ENCODE results near the gene RELA.
"Not testable (repeated sequence)": the region's sequence is repeated elsewhere in the genome, so short reads cannot be mapped to it uniquely, and the experiment has no call there.

Gene RELA

DNA sequence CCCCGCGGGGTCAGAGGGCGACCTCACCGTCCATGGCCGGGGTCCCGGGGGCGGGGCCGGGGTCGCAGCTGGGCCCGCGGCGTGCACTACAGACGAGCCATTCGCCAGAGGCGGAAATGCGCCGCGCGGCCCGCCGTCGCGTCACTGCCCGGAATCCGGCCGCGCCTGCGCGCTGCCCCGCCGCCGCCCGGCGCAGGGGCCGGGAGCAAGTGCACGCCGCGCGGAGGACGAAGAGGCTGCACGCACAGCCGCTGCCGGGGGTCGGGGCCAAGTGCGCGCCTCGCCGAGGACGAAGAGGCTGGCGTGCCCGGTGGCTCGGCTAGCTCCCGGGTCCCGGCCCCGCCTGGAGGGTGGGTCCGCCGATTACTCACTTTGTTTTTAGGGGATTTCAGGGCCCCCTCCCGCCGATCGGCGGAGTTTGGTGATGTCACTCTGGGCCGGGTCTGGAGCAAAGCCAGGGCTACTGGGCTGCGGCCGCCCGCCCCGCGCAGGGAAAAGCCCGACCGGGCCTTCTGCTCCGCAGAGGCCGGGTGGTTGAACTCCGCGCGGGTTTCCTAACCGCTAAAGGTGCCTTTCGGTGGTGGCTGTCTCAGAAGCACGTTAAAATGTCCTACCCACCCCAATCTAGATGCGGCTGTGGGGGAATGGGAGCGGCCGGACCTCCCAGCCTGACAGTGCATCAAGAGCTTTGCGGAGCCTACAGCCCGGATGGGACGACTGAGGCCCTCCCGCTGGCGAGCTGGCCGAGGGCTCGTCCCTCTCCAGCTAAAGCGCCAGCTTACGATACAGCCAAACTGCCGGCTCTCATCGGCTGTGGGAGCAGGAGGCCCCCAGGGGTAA lies at the start of gene RELA:
TSS of gene RELA (minus strand) at position 118 of the 840 bp plus-strand sequence. CDS start at position 34, 84 bp downstream.
- DNase-seq (ENCODE audit: low spot score) = peak; percentile 97

DNA sequence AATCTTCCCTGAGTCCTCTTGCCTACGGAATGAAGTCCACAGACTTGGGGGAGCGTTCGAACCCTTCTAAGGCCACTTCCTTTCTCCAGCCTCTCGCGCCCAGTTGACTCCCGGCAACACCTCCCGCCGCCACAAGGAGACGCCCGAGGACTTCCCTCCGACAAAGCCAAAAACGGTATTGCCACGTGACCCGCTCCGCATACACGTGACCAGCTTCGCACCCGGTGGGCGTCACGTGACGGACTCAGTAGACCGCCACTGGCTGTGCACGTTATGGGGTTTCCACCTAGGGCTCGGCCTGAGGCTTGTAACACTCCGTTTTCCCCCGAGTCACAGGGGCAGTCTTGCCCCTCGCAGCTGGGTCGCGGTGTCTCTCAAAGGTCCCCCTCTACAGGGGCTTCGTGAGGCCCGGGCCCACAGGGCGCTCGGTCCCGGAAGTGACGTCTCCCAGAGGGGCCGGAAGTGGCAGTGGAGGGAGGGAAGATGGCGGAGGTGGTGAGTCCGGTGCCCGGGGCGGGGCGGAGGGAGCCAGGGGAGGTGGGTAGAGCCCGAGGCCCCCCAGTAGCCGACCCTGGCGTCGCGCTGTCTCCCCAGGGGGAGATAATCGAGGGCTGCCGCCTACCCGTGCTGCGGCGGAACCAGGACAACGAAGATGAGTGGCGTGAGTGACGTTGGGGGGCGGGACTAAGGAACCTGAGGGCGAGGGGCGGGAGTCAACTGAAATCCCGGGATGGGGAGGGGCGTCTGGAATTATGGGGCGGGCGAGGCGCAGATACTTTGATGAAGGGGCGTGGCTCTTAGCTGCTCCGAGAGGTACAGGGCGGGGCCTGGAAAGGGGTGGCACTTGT lies 49.3 kb upstream of the RELA start, which contains the start of gene KAT5:
TSS of gene KAT5 (plus strand) at position 468 of the 848 bp plus-strand sequence. CDS start at position 484, 16 bp downstream.
- DNase-seq (ENCODE audit: low spot score) = peak; percentile 95

DNA sequence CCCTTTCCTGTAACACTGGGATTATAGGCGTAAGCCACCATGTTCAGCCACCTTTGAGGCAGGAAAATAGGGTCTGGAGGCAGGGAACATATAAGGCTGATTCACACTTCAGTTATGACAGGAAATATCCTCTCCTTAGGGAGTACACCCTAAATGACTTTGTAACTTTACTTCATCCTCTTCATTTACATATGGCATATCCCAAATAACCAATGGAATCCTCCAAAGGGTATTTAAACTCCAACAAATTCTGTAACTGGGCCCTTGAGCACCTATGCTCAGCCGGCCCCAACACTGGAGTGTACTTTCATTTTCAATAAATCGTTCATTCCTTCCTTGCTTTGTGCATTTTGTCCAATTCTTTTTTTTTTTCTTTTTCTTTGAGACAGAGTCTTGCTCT lies 47.7 kb upstream of the RELA start:
- no peak for DNase-seq (ENCODE audit: low spot score)

DNA sequence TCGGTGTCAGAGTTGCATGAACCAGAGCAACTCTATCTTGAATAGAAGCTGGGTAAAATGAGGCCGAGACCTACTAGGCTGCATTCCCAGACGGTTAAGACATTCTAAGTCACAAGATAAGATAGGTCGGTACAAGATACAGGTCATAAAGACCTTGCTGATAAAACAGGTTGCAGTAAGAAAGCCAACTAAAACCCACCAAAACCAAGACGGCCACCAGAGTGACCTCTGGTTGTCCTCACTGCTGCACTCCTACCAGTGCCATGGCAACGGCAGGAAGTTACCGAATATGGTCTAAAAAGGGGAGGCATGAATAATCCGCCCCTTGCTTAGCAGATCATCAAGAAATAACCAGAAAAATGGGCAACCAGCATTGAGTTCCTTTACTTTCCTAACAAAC lies 46.9 kb upstream of the RELA start:
- DNase-seq (ENCODE audit: low spot score) = no peak

DNA sequence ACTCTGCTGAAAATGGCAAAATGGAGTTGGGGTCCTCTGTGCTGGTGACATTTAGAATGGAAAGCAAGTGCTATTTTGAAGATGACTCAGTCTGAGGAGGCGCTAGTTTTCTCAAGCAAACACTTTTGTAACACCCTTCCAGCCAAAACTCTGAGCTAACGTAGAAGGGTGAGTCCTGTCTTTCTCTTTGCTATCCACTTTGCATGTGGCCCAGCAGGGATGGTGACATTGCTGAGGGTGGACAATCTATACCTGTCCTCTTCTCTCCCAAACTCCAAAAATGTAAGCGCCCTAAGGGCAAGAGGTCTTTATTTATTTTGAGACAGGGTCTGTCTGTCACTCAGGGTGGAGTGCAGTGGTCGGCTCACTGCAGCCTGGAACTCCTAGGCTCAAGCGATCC lies 45.7 kb upstream of the RELA start:
- DNase-seq (ENCODE audit: low spot score) = no peak

DNA sequence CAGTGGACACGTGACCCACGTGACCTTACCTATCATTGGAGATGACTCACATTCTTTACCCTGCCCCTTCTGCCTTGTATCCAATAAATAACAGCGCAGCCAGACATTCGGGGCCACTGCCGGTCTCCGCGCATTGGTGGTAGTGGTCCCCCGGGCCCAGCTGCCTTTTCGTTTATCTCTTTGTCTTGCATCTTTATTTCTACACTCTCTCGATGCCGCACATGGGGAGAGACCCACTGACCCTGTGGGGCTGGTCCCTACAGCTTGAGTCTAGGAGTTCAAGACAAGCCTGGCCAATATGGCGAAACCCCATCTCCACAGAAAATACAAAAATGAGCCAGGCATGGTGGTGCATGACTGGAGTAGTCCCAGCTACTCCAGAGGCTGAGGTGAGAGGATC lies 44.3 kb upstream of the RELA start:
- not testable (repeated sequence) for DNase-seq (ENCODE audit: low spot score)

DNA sequence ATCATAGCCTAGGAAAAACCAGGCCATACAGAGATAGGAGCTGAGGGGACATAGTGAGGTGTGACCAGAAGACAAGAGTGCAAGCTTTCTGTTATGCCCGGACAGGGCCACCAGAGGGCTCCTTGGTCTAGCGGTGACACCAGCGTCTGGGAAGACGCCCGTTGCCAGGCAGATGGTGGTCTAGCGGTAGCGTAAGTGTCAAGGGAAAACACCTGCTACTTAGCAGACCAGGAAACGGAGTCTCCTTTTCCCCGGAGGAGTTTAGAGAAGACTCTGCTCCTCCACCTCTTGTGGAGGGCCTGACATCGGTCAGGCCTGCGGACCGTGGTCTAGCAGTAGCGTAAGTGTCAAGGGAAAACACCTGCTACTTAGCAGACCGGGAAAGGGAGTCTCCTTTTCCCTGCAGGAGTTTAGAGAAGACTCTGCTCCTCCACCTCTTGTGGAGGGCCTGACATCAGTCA lies 43.6 kb upstream of the RELA start:
- DNase-seq (ENCODE audit: low spot score) = not testable (repeated sequence)

DNA sequence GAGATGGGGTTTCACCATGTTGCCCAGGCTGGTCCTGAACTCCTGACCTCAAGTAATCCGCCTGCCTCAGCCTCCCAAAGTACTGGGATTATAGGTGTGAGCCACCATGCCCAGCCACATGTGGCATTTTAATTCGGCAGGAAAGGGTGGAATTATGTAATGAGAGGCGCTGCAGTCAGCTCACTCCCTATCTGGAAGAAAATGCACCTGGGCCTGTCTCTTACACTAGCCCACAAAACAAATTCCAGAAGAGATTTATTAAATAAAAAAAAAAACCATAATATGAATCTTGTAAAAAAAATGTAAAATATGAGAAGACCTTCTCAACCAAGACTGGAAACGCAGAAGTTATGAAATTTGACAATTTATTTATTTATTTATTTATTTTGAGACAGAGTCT lies 41.1 kb upstream of the RELA start:
- no peak for DNase-seq (ENCODE audit: low spot score)

DNA sequence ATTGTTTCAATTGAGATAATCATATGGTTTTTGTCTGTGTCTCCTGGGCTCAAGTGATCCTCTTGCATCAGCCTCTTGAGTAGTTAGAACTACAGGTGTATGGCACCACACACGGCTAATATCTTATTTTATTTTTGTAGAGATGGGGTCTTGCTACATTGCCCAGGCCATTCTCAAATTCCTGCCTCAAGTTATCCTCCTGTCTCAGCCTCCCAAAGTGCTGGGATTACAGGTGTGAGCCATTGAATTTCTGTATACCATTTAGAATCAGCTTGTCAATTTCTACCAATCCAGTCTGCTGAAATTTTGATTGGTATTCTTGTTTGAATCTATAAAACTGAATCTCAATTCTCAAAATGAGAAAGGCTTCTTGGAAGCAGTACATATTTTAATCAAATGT lies 39.0 kb upstream of the RELA start:
- DNase-seq (ENCODE audit: low spot score) = no peak

DNA sequence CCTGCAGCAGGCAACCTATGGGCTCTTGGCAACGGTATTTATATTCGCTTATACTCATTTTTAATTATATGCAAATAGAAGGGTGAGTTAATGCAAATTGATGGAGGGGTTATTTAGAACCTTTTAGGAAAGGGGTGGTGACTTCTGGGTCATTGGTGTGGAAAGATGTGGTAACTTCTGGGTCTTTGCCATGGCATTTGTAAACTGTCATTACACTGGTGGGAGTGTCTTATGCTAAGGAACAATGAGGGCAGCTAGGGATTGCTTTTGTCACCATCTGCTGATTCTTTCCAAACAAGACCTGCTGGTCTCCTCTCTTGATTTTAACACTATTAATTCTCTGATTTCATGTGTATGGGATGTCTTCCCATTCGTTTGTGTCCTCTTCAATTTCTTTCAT lies 37.7 kb upstream of the RELA start:
- DNase-seq (ENCODE audit: low spot score) = no peak

DNA sequence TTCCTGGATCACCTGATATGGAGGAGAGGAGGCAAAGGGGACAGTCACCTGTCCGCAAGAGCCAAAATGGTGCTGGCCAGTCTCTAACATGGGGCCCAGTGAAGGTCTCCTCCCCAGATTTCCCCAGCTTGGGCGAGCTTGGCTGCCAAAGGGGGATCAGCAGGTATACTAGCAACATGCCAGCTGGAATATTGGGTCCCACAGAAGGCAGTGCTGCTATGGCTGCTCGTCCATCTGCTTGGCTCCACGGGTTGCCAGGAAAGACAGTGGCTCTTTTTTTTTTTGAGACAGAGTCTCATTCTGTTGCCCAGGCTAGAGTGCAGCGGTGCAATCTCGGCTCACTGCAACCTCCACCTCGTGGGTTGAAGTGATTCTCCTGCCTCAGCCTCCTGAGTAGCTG lies 36.6 kb upstream of the RELA start:
- DNase-seq (ENCODE audit: low spot score) = no peak

DNA sequence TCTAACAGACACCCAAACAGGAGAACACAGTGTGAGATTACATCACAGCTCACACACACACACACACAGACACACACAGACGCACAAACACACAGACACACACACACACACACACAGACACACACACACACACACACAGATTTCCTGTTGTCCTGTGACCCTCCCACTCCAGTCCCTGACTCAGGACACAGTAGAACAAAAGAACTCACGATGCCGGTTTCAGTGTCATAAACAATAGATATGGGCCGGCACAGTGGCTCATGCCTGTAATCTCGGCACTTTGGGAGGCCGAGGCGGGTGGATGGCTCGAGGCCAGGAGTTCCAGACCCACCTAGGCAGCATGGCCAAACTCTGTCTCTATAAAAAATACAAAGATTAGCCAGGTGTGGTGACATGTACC lies 35.5 kb upstream of the RELA start:
- no peak for DNase-seq (ENCODE audit: low spot score)

DNA sequence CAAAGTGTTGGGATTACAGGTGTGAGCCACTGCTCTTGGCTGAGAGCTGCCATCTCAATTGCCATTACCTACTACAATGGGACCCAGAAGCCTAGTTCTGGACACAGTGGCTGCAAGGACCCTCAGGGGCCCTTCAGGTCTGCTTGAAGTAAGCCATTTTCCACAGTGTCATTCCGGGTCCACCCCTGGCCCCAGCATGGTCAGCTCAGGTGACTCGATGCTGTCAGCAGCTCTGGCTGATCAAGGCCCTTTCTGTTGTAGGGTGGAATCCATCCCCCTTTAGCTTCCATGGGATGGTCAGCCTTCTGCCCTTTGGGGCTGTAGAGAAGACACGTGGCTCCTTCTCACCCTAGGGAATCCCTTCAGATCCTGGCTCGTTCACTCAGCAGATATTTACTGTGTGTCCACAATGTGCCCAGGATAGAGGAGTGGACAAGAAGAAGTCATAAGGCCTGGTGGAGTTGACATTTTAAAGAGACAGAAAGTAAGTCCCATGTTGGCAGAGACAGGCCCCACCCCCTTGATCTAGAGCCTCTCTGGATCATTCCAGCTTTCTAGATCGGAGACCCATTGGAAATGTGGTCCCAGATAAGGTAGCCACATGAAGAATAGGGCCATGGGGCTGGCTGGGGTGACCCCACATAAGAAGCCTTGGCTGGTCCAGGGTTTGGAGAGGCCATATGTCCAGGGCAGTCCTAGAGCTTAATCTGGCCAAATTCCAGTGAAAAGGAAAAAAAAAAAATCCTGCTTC lies 34.3 kb upstream of the RELA start:
- DNase-seq (ENCODE audit: low spot score) = no peak

DNA sequence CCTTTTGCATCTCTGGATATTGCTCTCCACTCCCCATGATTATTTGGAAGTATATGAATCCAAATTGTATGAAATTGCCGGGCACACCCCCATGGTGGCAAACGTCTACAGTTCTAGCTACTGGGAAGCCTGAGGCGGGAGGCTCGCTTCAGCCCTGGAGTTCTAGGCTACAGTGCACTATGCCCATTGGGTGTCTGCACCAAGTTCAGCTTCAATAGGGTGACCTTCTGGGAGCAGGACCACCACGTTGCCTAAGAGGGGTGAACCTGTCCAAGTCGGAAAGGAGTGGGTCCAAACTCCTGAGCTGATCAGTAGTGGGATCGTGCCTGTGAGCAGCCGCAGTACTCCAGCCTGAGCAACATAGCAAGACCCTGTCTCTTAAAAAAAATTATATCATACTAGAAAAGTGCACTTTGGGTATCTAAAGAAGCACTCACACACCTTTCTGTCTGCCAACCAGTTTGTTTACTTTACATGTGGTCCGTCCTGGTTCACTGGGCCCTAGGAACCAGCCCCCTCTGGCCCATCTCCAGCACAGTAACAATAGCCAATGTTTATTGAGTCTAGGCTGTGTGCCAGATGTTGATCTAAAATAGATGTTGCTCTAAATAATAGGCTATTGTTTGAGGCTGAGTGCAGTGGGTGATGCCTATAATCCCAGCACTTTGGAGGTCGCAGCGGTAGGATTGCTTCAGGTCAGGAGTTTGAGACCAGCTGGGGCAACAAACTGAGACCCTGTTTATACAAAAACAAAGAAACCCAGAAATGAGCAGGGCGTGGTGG lies 32.9 kb upstream of the RELA start:
- no peak for DNase-seq (ENCODE audit: low spot score)

DNA sequence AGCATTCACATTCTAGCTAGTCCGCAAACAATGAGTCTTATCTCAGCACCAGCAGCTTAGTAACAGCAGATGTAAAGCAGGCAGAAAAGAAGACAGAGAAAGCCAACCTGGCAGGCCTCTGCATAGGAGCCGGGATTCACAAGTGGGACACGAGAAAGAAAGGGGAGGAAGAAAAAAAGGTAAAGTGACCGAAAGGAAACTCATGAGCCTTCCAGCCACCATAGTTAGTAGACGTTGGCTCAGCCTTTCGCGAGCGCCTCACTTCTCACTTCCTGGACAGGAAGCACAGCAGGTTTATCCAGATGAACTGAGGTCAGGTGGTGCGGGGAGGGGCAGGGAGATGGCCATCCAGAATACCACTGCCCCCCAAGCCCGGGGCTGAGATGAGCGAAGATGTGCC lies 29.7 kb upstream of the RELA start:
- DNase-seq (ENCODE audit: low spot score) = no peak

DNA sequence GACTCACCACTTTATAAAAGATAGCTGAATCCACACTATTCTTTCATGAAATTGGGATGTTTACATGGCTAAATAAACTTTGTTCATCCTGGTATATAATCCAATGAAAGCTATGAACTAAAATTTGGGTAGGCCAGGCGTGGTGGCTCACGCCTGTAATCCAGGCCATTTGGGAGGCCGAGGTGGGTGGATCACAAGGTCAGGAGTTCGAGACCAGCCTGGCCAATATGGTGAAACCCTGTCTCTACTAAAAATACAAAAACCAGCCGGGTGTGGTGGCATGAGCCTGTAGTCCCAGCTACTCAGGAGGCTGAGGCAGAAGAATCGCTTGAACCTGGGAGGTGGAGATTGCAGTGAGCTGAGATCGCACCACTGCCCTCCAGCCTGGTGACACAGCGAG lies 29.1 kb upstream of the RELA start:
- not testable (repeated sequence) for DNase-seq (ENCODE audit: low spot score)

DNA sequence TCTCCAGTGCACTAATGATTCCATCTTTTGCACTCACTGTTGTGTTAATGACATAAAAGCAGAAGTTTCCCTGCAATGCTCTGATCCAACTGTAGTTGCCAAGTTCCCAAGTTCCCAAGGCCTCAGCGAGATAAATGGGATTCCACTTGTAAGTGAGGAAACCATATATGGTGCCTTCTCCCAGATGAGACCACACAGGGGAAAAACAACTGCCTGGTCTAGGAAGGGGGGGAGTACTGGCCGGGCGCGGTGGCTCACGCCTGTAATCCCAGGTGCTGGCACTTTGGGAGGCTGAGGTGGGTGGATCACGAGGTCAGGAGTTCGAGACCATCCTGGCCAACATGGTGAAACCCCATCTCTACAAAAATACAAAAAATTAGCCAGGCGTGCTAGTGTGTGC lies 23.3 kb upstream of the RELA start:
- DNase-seq (ENCODE audit: low spot score) = no peak

DNA sequence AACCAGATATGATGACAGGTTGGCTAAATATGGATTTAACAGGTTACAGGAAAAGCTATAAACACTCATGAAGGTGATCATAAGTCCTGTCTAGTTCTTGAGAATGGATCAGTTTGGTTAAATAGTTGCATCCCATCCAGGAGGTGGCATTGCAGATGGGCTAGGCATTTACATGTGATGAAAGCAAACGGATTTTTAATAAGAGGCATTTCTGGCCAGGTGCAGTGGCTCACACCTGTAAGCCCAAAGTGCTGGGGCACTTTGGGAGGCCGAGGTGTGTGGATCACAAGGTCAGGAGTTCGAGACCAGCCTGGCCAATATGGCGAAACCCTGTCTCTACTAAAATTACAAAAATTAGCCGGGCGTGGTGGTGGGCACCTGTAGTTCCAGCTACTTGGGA lies 20.8 kb upstream of the RELA start:
- DNase-seq (ENCODE audit: low spot score) = not testable (repeated sequence)

DNA sequence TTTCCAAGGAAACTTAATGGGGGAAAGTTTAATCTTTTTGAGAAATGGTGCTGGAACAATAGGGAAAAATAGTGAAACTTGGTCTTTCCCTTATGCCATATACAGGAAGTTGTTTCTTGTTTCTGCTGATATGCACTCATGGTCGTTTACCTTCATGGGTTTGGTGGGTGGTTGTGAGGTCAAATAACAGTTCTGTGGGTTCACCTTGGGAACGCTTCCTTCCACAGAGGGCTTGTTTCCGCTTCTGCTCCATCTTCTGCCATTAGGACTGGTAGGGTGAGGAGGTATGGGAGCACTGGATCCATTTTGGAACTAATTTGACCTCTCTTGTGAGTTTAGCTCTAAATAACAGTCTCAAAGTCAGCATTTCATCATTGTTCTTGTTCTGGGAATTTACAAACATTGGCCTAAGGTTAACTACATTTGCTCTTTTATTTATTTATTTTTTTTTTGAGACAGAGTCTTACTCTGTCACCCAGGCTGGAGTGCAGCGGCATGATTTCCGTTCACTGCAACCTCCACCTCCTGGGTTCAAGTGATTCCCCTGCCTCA lies 17.6 kb upstream of the RELA start:
- no peak for DNase-seq (ENCODE audit: low spot score)

DNA sequence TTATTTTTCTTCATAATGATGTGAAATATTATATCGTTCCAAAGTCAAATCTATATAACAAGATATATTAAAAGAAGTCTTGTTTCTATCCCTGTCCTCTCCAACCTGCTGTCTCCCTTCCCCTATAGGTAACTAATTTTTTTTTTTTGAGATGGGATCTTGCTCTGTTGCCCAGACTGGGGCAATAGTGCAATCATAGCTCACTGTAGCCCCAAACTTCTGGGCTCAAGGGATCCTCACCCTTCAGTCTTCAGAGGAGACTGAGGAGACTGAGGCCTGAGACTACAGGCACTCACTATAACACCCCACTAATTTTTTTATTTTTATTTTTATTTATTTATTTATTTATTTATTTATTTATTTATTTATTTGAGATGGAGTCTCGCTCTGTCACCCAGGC lies 10.3 kb upstream of the RELA start:
- DNase-seq (ENCODE audit: low spot score) = no peak

DNA sequence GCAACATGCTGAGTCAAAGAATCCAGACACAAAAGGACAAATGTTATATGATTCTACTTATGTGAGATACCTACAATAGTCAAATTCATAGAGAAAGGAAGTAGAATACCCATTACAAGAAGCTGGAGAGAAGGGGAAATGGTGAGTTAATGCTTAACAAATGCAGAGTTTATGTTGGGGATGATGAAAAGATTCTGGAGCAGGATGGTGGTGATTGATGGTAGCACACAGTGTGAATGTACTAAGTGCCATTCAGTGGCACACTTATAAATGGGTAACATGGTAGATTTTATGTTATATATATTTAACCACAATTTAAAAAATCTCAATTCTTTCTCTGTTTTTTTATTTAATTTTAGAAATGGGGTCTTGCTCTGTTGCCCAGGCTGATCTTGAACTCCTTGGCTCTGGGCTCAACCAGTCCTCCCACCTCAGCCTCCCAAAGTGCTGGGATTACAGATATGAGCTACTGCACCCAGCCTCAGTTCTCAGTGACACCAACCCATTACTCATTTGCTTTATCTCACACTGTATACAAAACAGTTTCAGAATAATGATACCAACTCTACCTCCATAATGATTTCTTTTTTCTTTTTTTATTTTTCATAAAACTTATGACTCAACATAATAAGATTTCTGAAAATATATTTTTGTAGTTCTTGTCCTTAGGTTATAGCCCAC lies 9.6 kb upstream of the RELA start:
- DNase-seq (ENCODE audit: low spot score) = no peak

All from AG20443 (cell line).